Fibroblast of the conjunctiva (primary cell): ENCODE measurements around the gene AIP.

ENCODE experiments used
- DNase-seq: peaks from one replicate; pipeline ENCODE4 v3.0.0-alpha.2; 2010; ENCODE audit warnings: low read depth

The AIP gene

DNA sequence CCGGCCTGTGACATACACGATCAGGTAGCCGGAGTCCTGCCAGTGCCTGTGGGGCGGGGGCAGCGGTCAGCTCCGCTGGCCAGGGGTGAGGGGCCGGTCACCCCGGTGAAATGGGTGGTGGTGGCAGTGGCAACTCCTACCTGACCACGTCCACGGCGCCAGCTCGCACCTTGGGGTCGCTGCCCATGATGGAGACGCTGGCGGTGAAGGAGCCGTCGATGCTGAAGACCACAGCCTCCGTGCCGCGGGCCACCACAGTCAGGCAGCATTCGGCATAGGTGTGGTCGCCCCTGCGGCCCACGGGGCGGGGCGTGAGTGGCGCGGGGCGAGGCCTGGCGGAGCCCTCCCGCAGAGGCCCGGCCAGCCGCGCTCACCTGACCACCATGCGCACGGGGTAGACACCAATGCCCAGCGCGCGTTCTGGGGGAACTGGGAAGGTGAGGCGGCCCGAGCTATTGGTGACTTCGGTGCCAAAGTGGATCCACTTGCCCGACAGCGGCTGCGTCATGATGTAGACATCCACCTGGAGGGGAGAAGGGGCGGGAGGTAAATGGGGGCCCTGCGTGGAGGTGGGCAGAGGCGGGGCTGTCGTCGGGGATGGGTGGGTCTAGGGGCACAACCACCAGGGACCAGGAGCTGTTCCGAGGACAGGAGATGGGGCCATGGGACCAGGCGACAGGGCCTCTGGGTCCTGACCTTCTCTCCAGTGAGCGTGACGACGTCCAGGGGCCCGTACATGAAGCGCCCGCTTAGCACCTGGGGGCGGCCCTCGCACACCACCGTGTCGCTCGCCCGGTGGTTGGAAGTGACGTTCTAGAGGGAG lies 10.9 kb downstream of the AIP start:
- no peak for DNase-seq

- DNase-seq = no peak
Observed at GRCh38 chr11:67494371-67495233, 11.8 kb downstream of the AIP start.

DNA sequence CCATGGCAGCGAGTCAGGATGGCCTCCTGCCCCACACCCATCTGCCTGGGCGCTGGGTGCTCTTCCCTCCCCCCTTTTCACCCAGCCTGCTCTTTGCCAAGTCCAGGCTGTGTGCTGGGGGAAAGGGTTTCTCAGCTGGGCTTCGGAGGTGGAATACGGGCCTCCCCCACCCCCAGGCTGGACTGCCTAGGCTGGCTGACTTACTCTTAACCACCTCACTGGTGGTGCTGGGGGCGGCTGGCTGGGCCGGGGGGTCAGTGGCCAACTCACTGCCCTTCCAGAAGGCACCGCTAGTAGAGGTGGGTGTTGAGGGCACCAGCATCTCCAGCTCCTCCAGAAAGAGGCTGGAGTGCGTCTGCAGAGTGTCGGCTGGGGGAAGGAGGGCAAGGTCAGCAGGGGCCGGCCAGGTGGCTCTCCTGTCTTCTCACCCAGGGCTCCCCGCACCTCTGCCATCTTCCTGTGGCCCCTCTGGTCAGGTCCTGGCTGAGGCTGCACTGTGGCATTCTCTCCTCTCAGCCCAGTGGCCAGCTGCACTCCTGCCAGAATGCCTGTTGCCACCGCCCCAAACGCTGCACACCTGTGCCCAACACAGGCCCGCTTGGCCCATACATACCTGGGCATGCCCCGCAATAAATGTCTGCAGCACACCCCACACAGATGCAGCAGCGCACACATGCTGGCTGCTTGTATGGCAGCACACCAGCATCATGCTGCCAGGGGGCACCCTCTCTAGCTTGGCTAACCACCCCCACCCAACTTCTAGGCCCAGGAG lies 12.6 kb downstream of the AIP start:
- DNase-seq = no peak

DNA sequence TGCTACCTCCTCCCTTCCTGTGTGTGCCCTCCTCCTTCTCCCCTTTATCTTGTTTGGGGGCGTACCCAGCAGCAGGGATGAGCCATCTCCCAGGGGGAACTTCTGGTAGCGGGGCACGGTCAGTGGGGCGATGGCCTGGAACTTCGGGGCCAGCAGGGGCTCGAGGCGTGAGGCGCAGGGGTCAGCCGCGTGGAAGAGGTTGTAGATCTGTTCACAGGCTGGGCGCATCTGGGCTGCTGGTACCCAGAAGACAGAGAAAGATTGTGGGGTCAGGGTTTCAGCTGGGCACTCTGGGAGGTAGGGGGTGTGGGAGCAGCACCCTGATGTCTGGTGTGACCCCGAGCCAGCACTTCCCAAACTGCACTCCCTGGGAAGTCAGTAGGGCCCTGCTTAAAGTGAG lies 13.3 kb downstream of the AIP start:
- no peak for DNase-seq

DNA sequence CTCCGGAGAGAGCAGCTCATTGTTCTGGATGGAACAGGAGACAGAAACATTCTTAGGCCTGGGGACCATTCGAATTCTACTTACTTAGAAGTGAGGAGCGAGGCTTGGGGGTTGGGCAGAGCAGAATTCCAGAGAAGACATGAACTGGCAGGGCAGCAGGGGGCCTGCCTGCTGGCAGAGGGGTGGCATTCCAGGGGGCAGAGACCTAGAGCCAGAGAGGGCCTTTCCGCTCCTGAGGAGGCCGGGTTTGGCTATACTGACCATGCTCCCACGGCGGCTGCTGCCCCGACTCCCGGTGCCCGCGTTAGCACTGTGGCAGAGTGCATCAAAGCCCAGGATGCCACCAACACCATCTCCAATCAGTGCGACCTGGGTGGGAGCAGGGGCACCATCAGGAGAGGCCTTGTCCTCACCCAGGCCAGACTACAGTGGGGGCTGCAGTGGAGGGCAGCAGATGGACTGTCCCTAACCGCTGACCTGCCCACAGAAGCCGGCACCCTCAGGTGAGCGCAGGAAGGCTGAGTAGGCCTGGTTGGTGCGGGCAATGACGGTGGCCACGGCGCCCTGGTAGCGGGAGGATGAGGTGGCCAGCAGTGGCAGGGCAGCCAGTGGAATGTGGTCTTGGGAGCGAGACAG lies 14.9 kb downstream of the AIP start:
- no peak for DNase-seq

DNA sequence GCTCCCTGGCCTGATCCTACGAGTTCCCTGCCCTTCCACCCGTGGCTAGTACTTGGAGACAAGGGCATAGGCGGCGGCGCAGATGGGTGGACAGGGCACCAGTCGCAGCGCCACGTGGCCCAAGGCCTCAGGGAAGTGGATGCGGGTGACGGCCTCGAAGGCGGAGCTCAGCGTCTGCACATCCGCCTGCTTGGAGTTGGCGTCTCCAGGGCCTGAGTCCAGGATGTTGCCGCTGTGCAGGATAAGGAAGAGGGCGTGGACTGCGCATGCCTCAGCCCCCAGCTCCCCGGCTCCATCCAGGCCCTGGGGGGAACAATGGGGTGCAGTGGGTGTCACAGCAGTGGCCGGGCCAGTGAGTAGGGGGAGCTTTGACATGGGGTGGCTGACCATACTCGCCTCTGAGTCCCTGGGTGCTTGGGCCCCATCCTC lies 15.7 kb downstream of the AIP start:
- no peak for DNase-seq

- no peak for DNase-seq
Observed at GRCh38 chr11:67499808-67500483, 17.1 kb downstream of the AIP start.

GRCh38 chr11:67500484-67500821 lies 17.6 kb downstream of the AIP start:
- no peak for DNase-seq

DNA sequence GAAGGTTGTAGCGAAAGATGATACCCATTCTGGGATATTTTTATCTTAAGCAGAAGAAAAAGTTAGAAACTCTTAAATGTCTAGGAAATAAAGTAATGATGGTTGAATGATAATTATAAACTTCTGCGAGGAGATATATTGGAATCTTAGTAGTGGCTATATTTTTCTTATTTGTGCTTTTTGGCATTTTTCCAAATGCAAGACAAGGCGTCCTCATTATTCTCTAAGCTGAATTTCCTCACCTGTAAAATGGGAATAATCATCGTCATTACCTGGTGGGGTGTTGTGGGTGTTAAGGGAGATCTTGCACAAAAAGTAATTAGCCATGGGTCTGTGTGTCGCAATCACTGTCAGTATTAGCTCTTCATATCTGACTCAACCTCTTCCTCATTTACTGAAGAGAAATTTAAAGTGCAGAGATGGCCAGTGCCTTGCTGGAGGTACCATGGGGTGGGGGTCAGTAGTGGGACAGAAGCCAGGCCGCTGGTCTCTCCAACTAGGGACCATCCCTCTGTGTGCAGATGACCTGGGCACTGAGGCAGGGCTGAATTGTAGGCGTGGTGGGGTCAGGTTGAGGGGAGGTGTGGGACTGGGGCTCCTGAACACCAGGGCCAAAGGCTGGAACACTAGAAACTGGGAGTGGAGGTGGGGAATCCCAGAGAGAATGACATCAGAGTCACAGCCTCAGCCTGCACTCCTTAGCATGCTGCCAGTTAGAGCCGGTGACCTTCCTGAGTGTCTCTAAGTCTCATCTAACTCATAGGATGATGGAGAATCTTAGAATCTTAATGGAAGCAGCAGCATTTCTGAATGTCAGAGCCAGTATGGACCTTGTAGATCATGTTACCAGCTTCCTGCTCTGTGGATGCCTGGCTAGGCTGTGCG lies 18.2 kb downstream of the AIP start:
- DNase-seq = no peak

- no peak for DNase-seq
Observed at GRCh38 chr11:67501854-67502253, 19.0 kb downstream of the AIP start.

DNA sequence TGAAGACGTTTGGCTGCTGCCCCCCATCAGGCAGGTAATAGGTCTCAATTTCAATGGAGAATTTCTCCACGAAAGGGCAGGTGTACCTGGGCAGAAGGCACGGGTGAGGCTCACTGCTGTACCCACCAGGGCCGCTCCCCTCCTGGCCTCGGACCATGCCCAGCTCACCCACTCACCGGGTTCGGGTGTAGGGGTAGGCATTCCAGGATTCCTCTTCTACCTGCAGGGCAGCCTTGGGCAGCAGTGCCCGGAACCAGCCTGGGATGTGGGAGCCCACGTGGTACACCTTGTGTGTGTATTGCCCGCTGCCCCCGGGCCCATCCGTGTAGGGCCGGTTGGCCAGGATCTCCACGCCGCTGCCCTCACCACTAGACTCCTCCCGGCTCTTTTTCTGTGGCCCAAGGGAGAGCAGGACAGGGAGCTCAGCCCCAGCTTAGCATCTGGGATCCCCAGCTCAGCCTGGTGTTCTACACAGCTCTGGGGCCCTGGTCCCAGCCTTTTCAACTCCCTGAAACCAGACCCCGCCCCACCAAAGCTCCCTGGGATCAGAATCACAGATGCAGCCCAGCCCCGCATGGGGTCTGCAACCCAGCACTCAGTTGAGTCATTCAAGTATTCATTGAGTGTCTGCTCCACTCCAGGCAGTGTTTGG lies 19.6 kb downstream of the AIP start:
- no peak for DNase-seq

DNA sequence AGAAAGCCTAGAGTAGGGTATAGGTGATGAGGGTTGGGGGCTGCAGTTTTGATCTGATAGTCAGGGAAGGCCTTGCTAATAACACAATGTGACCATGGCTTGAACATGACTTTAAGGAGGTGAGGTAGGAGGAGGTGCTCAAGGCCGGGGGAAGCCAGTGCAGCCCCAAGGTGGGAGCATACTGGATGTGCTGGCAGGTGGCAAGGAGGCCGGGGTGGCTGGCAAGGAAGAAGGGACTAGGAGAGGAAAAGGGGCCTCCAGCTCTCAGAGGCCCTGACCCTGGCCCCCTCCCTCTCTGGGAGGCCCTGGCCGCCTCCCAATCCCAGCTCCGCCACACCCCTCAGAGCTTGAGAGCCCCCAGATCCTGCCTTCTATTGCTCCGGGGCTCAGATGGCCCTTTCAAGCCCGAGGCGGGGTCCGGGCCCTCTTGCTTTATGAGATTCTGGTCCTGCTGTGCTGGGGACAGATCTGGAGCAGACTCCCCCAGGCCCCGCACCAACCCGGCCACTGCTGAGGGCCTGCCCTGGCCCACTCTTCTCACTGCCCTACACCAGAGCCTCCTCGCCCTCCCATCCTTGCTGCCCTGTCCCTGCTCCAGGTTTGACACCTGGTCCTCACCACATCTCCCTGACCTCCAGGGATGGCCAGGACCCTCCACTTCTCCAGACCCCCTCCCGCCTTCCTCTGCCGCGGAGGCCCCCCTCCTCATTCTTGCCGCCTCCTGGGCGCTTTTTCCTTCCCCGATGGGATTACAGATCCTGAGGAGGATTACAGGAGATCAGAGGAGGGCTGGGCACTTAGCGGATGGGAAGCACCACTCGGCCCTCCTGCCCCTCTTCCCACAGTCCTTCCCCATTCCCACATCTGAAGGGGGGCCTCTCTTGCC lies 20.5 kb downstream of the AIP start:
- no peak for DNase-seq

GRCh38 chr11:67504005-67504949 lies 21.5 kb downstream of the AIP start:
- no peak for DNase-seq

GRCh38 chr11:67504950-67505581 lies 22.2 kb downstream of the AIP start, which contains the start of gene PITPNM1:
PITPNM1 (minus strand) TSS chr11:67505363; CDS start chr11:67504180, 1,183 bp downstream.
- peak; percentile 14 for DNase-seq

DNA sequence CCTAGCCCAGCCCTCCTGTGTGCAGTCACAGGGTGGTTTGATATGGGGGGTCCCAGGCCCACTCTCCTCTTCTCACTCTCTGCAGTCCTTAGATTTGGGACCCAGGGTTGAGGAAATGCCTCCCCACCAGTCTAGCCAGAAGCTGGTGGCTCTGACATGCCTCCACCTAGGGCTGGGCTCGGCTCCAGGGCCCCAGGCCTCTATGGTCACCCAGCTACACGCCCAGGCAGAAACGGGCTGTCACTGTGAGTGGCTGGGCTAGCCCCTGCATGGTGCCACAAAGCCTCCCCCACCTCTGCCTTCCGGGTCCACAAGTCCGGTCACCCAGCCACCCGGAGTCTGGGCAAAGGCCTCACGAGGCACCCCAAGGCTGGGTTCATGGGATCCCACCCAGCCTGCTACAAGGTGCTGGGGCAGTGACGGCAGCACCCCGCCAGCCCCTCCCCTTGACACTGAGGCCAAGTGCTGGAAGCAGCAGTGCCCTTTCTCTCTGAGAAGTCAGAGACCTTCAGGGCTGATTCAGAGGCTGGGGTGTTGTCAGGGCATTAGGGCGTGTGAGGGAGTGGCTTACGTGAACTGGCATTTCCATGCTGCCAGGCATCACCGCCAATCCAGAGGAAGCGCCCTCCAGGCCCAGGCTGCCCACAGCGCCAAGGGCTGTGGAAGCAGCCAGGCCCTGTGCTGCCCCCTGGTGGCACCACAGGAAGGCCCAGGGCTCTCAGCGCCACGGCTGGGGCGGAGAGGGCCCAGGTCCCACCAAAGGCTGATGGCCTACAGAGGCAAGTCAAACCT lies 23.0 kb downstream of the AIP start:
- DNase-seq = peak; percentile 91

- DNase-seq = no peak
Observed at GRCh38 chr11:67506426-67507051, 23.7 kb downstream of the AIP start.
